HG03520 (cell line): Measurements from ENCODE around the gene SF3B1.
"Not testable (repeated sequence)": the region's sequence is repeated elsewhere in the genome, so short reads cannot be mapped to it uniquely, and the experiment has no call there.

Experiments
- ATAC-seq: cut with Tn5 transposase; IDR thresholded peaks from one replicate; pipeline ENCODE4 v1.9.1; 2021; ENCODE audit warnings: mild to moderate bottlenecking, moderate library complexity; ENCODE audit not compliant: unreplicated experiment

SF3B1 gene, protein sequence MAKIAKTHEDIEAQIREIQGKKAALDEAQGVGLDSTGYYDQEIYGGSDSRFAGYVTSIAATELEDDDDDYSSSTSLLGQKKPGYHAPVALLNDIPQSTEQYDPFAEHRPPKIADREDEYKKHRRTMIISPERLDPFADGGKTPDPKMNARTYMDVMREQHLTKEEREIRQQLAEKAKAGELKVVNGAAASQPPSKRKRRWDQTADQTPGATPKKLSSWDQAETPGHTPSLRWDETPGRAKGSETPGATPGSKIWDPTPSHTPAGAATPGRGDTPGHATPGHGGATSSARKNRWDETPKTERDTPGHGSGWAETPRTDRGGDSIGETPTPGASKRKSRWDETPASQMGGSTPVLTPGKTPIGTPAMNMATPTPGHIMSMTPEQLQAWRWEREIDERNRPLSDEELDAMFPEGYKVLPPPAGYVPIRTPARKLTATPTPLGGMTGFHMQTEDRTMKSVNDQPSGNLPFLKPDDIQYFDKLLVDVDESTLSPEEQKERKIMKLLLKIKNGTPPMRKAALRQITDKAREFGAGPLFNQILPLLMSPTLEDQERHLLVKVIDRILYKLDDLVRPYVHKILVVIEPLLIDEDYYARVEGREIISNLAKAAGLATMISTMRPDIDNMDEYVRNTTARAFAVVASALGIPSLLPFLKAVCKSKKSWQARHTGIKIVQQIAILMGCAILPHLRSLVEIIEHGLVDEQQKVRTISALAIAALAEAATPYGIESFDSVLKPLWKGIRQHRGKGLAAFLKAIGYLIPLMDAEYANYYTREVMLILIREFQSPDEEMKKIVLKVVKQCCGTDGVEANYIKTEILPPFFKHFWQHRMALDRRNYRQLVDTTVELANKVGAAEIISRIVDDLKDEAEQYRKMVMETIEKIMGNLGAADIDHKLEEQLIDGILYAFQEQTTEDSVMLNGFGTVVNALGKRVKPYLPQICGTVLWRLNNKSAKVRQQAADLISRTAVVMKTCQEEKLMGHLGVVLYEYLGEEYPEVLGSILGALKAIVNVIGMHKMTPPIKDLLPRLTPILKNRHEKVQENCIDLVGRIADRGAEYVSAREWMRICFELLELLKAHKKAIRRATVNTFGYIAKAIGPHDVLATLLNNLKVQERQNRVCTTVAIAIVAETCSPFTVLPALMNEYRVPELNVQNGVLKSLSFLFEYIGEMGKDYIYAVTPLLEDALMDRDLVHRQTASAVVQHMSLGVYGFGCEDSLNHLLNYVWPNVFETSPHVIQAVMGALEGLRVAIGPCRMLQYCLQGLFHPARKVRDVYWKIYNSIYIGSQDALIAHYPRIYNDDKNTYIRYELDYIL

DNA sequence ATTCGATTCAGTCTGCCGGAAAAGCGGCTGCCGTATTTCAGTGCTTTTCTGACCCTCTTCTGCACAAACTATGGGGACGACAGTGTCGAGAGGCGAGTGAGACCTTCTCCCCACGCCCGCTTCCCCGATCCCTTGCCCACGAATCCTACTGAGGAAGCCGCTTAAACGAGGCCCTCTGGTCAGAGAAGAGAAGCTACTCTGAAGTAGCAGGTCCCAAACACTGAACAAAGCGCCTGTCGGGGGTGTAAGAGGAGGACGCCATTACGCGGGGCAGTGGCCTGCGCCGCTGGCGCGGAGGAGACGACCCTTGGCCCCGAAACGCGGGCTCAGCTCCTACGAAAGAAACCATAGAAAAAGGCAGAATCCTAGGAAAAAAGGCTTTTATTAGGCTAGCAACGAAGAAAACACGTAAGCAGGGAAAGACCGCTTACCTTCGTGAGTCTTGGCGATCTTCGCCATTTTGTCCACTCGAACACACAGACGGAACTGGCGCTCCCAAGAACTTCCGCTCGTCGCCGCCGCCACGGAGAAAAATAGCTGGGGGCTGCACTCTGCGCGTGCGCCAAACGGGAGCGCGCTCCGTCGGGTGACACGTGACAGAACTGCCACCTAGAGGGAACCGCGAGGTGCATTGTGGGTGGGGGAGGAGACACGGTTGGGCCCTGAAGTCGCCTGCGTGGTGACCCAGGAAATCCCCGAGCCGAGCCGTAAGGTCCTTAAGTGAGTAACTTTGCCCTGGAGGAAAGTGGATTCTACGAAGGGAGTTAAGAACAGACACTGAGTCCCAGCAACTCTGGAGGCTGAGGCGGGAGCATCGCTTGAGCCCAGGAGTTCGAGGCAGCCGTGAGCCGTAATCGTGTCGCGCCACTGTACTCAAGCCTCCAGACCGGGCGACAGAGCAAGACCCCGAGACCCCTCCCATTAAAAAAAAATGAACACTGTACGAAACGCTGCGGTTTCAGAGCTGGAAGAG, at the start of gene SF3B1:
TSS of gene SF3B1 (minus strand) at position 488 of the 973 bp plus-strand sequence. CDS start at position 459, 29 bp downstream.
- peak; percentile 93 for ATAC-seq

DNA sequence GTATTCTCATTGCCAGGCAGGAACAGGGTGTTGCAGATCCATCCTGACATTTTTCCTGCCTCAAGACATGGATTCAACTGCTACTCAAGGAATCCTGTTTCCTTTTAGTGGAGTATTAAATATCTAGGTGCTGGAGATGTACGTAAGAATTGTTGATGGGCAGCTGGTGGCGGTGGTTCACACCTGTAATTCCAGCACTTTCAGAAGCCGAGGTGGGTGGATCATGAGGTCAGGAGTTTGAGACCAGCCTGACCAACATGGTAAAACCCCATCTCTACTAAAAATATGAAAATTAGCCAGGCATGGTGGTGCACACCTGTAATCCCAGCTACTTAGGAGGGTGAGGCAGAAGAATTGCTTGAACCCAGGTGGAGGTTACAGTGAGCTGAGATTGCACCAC, 49.4 kb upstream of the SF3B1 start:
- ATAC-seq = not testable (repeated sequence)

DNA sequence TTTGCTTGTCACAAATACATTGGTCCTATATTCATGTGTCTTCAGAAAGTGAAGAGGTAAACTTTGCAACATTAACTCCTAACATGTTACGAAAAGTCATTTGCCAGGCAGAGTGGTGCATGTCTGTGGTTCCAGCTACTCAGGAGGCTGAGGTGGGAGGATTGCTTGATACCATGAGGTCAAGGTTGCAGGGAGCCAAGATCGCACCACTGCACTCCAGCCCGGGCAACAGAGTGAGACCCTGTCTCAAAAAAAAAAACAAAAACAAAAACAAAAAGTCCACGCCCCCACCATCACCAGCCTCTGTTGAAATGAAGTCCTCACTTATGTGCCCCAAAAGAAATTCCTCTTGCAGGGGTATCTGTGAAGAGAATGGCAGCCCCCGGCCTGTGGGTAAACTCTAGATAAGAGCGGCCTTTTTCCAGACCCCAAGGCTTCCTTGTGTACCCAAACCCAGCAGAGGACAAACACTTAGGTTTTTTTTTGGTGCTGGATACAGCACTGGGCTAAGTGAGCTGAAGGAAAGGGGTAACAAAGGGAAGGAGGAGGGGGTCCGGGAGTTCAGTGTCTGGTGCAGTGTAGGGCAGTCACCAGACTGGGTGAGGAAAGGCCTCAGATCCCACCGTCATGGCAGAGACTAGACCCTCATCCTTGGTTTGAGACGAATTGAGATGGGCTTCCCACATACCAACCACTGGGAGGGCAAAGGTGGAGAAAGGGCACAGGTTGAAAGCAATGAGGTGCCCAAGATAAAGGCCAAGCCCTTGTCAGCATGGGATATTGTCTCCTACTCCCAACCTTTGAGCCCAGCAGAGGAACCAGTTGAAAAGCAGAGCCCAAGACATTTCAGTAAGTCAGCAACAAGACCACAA, 45.6 kb upstream of the SF3B1 start:
- ATAC-seq = no peak

DNA sequence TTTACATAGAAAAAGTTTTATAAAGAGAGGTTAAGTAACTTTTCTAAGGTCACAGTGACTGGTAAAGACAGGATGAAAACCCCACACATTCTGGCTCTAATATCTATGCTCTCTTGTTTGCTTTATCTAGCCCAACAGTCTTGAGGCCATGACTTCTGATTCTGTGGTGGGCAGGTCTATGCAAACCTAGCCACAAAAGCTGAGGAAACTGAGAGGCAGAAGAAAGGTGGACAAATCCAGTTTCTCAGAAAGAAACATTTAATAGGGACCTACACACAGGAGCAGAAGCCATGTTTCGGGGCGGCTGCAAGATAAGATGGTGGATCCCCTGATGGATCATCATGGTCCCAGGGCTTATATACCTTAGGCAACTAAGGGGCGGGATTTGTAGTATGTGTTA, 43.0 kb upstream of the SF3B1 start:
- no peak for ATAC-seq

DNA sequence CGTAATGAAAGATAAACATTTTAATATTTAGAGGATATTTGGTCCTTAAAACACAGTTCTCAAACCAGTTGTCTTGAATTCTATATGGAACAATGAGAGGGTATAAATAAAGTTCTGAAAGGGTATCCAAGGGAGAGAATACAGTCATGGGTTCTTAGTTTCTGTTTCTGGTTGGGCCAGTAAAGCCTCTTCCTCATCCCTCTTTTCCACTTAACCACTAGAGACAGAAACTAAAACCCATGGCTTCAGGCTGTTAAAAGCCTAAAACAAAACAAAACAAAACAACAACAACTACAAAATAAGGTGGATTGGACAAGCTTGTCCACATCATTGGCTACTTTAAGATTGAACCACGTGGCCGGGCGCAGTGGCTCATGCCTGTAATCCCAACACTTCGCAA, 37.3 kb upstream of the SF3B1 start:
- ATAC-seq = no peak

DNA sequence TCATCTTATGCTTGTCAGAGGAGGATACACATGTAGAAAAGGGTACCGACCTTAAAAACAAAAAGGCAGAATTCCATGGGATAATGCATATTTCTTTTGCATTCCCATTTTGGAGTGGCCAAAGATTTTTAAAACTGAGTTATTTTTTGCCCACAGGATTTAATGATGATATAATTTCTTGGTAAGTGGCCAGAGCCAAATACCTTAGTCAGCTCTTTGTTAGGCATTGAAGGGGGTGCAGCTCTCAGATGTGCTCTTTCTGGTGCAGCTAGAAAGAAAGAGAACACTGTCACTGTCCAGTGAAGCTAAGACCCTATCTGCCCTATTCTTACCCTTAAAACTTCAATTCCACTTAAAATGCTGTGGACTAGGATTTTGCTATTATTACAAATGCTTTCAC, 29.3 kb upstream of the SF3B1 start:
- no peak for ATAC-seq

DNA sequence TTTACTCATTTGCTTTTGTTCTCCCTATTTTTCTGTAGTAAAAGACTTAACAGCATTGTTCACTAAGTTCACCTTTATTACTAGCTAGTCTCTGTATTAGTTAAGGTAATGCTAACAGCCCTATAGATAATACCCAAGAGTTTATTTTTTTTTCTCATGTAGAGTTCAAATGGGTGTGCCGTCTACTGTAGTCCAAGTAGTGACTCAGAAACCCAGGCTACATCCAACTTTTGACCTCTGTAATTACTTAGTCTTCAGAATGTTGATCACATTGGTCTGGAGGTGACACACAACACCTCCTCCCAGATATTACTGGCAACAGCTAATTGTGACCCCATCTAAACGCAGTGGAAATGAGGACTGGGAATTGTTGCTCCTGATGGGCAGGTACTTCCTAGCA, 26.2 kb upstream of the SF3B1 start:
- no peak for ATAC-seq

DNA sequence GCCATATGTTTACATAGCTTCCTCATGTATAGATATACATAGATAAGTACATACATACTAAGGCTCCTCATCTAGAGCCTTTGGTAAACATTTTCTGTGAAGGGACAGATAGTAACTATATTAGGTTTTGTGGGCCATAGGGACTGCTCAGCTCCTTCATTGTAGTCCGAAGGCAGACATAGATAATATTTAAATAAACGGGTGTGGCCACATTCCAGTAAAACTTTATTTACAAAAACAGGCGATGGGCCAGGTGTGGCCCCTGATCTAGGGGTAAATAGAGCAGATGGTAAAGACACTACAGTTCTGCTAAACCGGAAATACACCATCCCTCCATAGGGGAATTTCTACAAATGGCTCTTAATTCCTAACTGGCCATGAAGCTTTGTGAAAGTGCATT, 25.8 kb upstream of the SF3B1 start:
- no peak for ATAC-seq

DNA sequence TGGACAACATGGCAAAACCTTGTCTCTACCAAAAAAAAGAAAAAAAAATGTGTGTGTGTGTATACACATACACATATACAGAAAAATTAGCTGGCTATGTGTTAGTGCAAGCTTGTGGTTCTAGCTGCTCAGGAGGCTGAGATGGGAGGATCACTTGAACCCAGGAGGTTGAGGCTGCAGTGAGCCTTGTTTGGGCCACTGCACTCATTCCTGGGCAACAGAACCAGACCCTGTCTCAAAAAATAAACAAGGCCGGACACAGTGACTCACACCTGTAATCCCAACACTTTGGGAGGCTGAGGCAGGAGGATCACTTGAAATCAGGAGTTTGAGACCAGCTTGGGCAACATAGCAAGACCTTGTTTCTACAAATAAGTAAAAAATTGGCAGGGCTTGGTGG, 20.6 kb upstream of the SF3B1 start:
- ATAC-seq = no peak

DNA sequence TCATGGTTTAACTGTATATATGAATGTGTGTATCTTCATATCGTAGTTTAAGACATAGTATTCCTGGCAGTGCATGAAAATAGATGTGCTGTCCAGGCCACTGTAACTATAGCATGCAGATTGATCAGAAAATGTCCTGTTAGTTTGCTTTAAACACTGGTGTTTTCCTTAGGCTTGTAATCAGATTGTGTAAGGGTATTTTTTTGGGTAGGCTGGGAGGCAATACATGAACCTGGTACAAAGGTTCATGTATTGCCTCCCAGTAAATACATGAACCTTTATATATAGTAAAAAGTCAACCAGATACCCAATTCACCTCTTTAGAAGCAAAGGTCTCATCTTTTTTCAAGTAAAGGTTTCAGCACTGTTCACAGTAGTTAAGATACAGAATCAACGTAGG, 20.1 kb upstream of the SF3B1 start:
- no peak for ATAC-seq

DNA sequence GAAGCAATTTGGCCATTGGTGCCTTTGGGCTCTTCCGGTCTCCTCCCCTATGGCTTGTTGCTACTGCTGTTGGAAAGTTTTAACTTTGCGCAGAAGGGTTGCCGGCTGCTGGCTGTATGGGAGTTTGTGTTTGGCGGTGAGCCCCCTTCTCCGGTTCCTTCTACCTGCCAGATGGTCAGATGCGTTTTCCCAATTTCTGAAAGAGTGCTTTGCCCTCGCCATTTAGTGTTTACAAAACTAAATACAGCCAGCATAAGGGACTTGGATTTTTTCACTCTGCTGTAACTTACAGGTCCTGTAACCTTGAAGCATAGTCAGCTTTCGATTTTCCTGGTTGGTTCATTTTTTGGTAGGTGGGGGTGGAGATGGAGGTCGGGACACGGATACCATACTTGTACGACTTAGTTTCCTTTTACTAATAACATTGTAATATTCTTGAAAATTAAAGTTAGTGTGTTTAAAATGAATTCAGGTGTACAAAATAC, 19.1 kb upstream of the SF3B1 start:
- peak; percentile 18 for ATAC-seq

DNA sequence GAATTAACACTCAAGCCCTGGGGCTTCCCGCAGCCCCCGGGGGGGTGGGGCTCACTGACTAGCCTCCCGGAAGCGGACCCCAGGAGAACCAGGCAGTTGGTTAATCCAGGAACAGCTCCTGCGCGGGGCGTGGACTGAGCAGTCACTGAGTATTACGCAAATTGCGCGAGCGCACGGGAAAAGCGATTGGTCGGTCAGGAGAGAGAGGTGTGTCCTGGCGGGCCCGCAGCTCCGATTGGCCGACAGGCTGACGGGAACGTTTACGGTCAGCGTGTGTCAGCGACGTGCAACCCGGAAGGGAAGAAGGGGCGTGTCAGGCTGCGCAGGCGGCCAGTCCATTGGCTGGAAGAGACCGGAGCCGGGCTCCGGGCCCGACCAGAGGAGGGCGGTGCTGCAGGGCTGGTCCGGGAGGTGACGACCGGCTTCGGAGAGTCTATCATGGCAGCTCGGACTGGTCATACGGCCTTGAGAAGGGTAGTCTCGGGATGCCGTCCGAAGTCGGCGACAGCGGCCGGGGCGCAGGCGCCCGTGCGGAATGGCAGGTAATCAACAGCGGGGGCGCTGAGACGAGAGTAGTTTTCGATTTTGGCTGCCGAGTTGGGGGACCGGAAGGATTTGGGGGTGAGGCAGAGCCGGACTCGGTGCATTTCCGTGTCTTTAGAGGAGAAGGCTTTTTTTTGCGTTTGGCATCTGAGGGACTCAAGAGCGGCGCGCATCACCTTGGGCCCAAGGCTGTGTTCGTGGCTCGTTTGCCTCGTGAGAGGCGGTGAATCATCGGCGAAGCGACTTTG, 18.5 kb upstream of the SF3B1 start, which contains the start of gene COQ10B:
TSS of gene COQ10B (plus strand) at position 430 of the 791 bp plus-strand sequence. CDS start at position 439, 9 bp downstream.
- ATAC-seq = peak; percentile 92

DNA sequence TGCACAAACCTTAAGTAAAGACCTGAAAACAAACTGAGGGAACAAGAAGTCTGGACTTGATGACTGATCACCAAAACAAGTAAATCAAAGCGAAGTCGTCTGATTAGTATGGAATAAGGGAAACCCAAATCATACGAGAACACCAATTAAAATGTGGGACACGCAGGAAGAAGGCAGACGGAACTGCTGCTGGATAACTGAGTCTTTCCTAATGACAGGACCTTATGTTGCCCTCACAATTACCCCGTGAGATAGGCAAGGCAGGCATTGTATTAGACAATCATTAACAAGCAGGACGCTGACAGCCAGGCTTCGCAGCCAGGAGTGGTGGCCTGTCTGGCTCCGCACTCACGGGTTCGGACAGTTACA, 17.9 kb upstream of the SF3B1 start:
- no peak for ATAC-seq

DNA sequence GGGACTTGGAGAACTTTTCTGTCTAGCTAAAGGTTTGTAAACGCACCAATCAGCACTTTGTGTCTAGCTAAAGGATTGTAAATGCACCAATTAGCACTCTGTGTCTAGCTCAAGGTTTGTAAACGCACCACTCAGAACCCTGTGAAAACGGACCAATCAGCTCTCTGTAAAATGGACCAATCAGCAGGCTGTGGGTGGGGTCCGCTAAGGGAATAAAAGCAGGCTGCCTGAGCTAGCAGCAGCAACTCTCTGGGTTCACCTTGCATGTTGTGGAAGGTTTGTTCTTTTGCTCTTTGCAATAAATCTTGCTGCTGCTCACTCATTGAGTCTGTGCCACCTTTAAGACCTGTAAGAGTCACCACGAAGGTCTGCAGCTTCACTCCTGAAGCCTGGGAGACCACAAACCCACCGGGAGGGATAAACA, 16.1 kb upstream of the SF3B1 start:
- ATAC-seq = not testable (repeated sequence)

DNA sequence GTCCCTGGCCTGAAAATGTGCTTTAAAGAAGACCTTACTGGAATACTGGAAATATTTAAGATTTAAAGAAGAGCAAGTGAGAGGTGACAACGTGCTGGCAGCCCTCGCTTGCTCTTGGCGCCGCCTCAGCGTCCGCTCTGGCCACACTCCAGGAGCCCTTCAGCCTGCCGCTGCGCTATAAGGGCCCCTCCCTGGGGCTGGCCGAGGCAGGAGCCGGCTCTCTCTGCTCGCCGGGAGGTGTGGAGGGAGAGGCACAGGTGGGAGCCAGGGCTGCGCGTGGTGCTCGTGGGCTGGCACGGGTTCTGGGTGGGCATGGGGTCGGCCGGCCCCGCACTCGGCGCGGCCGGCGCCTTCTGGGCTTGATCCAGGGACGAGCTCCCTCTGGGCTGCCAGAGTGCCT, 15.6 kb upstream of the SF3B1 start:
- ATAC-seq = no peak

DNA sequence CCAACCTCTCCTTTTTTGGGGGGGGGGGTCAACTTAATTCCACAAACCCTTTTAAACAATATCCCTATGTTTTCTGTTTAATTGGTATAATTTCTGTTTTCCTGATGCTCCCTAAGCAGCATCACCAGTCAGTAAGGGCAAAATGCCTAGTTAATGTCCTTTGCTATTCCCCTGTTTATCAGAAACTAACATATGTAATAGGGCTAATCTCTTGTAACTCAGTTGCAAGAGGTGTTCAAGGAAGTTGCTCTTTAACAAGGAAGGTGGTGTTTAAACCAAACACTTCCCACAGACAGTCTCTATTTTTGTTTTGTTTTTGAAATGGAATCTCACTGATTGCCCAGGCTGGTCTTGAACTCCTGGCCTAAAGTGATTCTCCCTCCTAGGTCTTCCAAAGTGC, 12.0 kb upstream of the SF3B1 start:
- no peak for ATAC-seq

DNA sequence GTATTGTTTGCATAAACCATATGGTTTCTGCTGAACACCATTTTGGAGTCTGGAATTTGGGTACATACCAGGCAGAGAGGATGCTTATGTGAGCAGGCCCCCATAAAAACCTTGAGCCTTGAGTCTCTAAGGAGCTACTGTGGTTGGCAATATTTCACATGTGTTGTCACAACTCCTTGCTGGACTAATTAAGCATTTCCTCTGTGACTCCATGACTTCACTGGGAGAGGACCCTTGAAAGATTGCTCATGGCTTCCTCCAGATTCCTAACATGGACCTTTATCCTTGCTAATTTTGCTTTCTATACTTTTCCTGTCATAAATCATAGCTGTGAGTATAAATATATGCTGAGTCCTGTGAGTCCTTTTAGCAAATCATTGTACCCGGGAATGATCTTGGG, 10.9 kb upstream of the SF3B1 start:
- ATAC-seq = no peak

DNA sequence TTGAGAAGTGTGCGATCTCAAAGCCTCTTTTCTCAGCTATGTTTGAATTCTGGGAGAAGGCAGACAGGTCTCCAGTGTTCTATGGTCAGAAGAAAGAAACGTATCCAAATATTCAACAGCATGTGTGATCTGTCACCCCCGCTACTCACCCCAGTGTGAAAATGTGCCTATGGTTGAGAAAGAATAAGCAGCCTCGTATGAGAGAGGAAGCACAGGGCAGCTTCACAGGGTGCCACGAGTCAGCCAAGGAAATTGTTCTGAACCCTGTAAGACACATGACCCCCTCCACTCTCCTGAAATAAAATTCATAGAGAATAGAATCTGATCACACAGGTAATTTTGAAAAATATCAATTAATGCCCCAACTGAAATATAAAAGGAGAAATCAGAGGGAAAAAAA, 8.0 kb upstream of the SF3B1 start:
- no peak for ATAC-seq
